Measurements from ENCODE around the gene PLA2R1.

The PLA2R1 gene

DNA sequence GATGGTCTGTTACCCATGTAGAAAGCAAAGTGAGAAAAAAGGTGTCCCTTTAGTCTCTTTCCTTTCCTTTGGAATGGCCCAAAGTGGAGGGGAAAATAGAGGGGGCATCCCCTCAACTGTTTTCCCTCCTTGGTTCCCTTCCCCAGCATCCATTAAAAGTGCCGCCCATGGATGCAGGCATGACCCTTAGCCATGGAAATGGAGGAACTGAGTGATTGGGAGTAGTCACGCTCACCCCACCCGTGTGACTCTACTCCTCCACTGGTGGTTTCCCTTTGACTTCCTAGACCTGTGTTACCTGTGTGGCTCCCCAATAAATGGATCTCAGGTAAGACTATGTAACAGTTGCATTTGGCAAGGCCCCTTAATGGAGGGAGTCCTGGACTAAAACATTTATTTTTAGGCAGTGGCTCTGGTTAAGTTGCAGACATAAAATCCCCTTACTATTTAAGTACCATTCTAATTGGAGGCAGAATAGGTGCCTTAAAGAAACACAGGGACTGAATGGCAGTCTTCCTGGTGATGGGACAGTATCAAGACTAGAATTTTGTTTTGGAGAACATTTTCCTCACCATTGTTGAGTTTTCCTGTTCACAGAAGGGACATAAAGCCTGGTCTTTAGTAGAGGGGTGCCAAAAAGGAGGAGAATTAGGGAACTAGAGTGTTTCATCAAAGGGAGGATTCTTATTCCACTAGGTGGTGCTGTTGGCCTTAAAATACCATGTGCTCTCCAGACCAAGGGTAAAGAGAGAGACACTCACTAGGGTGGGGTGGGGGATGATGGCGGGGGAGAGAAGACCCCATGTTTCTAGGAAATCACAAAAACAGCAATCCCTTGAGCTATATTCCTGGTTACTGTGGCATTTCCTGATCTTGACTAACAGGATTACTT lies 25.7 kb upstream of the PLA2R1 start:
- FAIRE-seq (no peak), DNase-seq (ENCODE audit: insufficient read length) (no peak)
- TF ChIP-seq TAF1 (IDR thresholded peaks at IDR 0.05; ENCODE audit: borderline replicate concordance, low read depth, low read length), result no peak
- TF ChIP-seq POLR2A (IDR thresholded peaks at IDR 0.05; ENCODE audit: low read depth, low read length), result no peak
- TF ChIP-seq POLR2AphosphoS5 (IDR thresholded peaks at IDR 0.05; ENCODE audit: low read depth, low read length), result no peak

DNA sequence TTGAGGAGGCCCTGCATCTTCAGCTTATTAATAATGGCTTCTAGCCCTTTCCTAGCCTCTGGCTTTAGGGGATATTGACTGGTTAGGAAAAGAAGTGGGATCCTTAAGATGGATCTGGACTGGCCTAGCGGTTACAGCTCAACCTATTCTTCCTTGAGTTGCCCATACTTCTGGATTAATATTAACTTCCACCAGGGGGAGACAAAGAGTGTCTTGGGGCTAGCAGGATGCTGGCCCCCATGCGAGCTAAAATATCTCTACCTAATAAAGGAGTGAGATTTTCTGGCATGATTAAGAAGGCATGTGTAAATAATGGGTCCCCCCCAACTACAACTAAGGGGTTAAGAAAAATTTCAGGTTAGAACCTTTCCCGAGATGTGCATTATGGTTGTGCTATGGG lies 23.2 kb upstream of the PLA2R1 start:
- FAIRE-seq (no peak), DNase-seq (ENCODE audit: insufficient read length) (no peak)
- TF ChIP-seq POLR2AphosphoS5 (IDR thresholded peaks at IDR 0.05; ENCODE audit: low read depth, low read length) (no peak), TAF1 (IDR thresholded peaks at IDR 0.05; ENCODE audit: borderline replicate concordance, low read depth, low read length) (no peak), POLR2A (IDR thresholded peaks at IDR 0.05; ENCODE audit: low read depth, low read length) (no peak)

DNA sequence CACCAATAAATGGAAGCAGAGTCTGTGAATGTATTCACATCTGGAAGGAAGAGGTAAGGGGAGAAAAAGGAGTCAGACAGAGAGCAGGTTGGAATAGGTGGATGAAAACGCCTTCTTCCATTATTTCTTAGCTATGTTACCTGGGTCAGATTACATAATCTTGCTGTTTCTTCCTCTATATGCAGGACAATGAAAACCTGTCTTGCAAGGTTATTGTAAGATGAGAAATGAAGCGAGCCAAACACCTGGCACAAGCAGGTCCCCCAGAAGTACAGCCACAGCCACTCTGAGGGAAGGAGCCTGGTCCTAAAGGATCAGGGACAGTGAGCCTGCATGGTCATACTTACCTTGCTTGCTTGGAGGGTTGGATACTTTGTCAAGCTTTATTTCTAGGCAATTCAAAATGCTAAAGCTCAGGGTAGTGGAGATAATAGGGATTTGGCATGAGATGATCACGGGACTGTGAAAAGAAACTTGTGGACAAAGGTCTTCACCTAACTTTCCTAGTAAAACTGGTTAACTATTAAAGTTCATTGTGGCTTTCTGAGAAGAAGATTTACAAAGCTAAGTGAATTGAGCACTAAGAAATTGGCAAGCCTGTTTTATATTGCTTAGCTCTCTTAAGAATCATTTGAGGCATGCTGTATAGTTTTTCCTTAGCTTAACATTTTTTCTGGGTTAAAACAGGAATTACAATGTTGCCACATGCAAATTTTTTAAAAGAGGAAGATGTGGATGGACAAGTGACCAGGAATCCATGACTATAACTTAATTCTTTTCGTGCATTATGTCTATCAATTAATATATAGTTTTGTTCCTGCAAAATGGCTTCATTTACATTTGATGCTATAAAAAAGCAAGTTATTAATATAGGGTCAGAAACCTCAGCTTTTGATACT lies 15.7 kb upstream of the PLA2R1 start:
- DNase-seq (ENCODE audit: insufficient read length), result no peak
- no peak for TF ChIP-seq TAF1 (IDR thresholded peaks at IDR 0.05; ENCODE audit: borderline replicate concordance, low read depth, low read length)
- TF ChIP-seq POLR2A (IDR thresholded peaks at IDR 0.05; ENCODE audit: low read depth, low read length), result no peak
- no peak for TF ChIP-seq POLR2AphosphoS5 (IDR thresholded peaks at IDR 0.05; ENCODE audit: low read depth, low read length)
- FAIRE-seq, result no peak

DNA sequence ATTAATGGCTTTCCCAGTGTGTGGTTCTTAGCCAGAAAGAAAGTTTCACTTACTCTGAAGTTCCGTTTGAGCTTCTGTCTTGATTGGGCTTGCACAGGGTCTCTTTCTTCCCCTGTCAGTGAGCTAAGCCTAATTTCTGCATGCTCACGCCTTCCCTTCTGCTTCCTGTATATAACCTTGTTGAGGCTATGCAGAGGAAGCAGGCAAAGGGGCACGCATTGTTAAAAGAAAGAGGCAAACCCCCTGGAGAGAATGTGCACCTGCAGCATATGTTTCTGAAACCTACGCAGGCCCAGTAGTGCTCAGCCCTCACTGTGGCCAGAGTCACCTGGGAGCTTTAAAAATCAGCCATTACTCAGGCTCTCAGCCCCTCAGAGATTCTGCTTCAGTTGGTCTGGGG lies 14.5 kb upstream of the PLA2R1 start:
- DNase-seq (ENCODE audit: insufficient read length) (no peak), FAIRE-seq (no peak)
- TF ChIP-seq TAF1 (IDR thresholded peaks at IDR 0.05; ENCODE audit: borderline replicate concordance, low read depth, low read length), result no peak
- TF ChIP-seq POLR2A (IDR thresholded peaks at IDR 0.05; ENCODE audit: low read depth, low read length), result no peak
- no peak for TF ChIP-seq POLR2AphosphoS5 (IDR thresholded peaks at IDR 0.05; ENCODE audit: low read depth, low read length)

DNA sequence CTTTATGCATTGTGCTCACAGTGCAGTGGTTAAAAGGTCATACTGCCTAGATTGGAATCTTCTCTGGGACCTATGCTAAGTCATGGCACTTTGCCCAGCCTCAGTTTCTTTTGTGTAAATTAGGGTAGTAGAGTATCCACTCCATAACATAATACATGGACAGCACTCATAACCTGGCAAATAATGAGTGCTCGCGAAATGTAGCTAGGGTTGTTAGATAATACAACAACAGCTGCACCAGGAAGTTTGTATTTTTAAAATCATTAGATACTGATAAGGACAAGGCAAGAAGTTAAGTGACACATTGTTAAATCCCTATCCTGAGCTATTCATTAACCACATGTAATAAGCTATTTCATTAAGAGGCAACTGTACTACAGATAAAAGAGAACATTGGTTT lies 13.8 kb upstream of the PLA2R1 start:
- TF ChIP-seq POLR2A (IDR thresholded peaks at IDR 0.05; ENCODE audit: low read depth, low read length), result no peak
- no peak for TF ChIP-seq POLR2AphosphoS5 (IDR thresholded peaks at IDR 0.05; ENCODE audit: low read depth, low read length)
- no peak for TF ChIP-seq TAF1 (IDR thresholded peaks at IDR 0.05; ENCODE audit: borderline replicate concordance, low read depth, low read length)
- FAIRE-seq (no peak), DNase-seq (ENCODE audit: insufficient read length) (no peak)

DNA sequence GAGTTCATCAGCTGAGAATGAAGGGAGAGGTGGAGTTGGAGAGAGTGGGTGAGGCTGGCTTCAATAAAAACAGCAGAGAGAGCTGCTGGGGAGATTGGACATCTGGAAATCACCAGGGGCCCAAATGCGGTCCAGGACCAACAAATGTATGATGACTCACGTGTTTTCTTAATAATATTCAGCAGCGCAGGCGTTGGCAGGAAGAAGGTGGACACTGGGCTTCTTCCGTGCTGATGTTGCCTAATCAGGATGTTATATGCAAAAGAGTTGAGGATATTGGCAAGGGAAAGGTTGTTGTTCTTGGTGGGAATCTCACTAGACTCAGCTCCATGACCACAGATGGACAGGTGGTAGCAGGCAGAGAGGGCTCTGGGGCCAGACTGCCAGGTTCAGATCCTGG lies 12.8 kb upstream of the PLA2R1 start:
- TF ChIP-seq POLR2AphosphoS5 (IDR thresholded peaks at IDR 0.05; ENCODE audit: low read depth, low read length), result no peak
- TF ChIP-seq POLR2A (IDR thresholded peaks at IDR 0.05; ENCODE audit: low read depth, low read length), result no peak
- TF ChIP-seq TAF1 (IDR thresholded peaks at IDR 0.05; ENCODE audit: borderline replicate concordance, low read depth, low read length), result no peak
- FAIRE-seq (no peak), DNase-seq (ENCODE audit: insufficient read length) (no peak)

DNA sequence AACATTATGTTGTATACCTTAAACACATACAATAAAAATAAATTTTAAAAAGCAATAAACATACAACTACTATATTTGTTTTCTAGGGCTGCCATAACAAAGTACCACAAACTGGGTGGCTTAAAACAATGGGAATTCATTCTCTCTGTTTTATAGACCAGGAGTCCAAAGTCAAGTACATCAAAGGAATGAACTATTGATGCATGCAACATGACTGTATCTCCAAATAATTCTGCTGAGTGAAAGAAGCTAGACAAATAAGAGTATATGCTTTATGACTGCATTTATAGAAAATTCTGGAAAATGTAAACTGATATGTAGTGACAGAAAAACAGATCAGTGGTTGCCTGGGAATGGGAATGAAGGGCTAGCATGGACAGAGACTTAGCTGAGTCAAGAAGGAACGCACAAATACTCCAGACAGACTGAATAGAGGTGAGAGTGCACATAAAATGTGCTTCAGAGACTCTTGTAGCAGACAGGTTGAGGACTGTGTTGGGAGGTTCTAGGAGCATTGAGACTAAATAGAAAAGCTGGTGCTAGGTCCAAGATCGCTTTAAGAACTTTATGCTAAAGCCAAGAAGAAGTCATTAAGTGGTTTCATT lies 11.0 kb upstream of the PLA2R1 start:
- no peak for FAIRE-seq
- no peak for TF ChIP-seq POLR2AphosphoS5 (IDR thresholded peaks at IDR 0.05; ENCODE audit: low read depth, low read length)
- TF ChIP-seq TAF1 (IDR thresholded peaks at IDR 0.05; ENCODE audit: borderline replicate concordance, low read depth, low read length), result no peak
- no peak for TF ChIP-seq POLR2A (IDR thresholded peaks at IDR 0.05; ENCODE audit: low read depth, low read length)
- DNase-seq (ENCODE audit: insufficient read length), result no peak

DNA sequence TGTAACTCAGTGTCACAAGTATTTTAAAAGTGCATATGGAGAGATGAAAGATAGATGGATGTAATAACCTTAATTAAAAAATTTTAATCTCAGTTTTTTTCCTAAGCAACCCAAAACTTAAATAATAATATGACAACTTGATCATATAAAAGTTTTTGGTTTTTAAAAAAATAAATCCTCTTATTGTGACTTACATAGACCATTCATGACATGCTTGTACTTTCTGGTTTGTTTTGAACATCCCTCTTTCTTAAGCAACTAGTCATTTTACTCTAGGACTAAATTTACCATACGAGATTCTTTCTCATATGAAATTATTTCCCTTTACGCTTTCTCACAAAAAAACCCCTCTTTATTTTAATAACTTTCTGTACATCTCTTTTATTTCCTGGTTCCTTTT lies 6.5 kb upstream of the PLA2R1 start:
- no peak for TF ChIP-seq TAF1 (IDR thresholded peaks at IDR 0.05; ENCODE audit: borderline replicate concordance, low read depth, low read length)
- TF ChIP-seq POLR2A (IDR thresholded peaks at IDR 0.05; ENCODE audit: low read depth, low read length), result no peak
- TF ChIP-seq POLR2AphosphoS5 (IDR thresholded peaks at IDR 0.05; ENCODE audit: low read depth, low read length), result no peak
- FAIRE-seq (no peak), DNase-seq (ENCODE audit: insufficient read length) (no peak)

DNA sequence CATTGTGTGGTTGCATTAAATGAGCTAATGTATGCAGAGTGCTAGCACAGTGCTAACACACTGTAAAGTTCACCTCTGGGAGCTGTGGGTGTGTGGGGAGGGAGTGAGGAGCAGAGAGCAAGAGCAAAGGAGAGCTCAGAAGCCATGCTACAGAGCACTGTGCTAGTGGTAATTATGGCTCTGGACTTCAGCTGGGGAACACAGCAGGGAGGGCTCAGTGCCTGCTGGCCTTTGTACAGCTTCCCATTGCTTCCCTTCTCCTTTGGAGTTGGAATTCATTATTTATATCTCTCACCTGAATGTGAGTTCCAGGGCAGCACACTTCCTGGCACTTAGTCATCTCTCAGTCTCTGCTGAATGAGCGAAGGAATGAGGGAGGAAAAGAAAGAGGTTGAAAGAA lies 2.5 kb upstream of the PLA2R1 start:
- no peak for FAIRE-seq
- DNase-seq (ENCODE audit: insufficient read length), result no peak
- TF ChIP-seq POLR2AphosphoS5 (IDR thresholded peaks at IDR 0.05; ENCODE audit: low read depth, low read length) (no peak), POLR2A (IDR thresholded peaks at IDR 0.05; ENCODE audit: low read depth, low read length) (no peak), TAF1 (IDR thresholded peaks at IDR 0.05; ENCODE audit: borderline replicate concordance, low read depth, low read length) (no peak)

DNA sequence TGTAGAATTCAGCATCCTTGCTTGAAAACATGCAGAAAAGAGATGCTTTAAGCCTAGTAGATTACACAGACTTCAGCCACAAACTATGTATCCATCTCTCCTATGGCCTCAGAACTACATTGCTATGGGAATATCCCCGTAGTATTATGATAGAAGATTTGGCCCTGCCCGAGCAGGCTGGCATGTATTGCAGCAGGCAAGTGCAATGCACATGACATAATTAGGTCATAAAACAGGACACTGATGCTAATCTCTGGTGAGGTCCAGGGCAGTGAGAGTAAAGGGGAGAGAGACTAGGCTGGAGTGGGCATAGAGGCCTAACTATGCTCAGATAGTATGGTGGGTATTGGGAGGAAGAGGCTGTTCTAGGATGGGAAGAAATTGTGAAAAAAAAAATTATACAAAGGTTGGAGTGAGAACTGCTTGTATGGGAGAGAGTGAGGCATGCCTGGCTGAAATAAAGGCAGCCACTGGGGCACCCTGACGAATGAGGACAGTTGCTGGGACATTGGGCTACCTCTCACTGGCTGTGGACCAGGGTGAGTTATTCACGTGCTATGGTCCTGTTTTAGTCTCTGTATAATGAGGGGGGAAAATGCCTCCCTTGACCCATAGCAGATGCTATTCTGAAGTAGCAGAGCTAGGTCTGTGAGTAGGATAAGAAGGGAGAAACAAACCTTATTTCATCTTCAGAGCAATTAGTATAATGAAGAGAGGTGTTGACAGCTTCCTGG lies 1.6 kb upstream of the PLA2R1 start:
- FAIRE-seq (no peak), DNase-seq (ENCODE audit: insufficient read length) (no peak)
- TF ChIP-seq POLR2A (IDR thresholded peaks at IDR 0.05; ENCODE audit: low read depth, low read length) (no peak), TAF1 (IDR thresholded peaks at IDR 0.05; ENCODE audit: borderline replicate concordance, low read depth, low read length) (no peak), POLR2AphosphoS5 (IDR thresholded peaks at IDR 0.05; ENCODE audit: low read depth, low read length) (no peak)

DNA sequence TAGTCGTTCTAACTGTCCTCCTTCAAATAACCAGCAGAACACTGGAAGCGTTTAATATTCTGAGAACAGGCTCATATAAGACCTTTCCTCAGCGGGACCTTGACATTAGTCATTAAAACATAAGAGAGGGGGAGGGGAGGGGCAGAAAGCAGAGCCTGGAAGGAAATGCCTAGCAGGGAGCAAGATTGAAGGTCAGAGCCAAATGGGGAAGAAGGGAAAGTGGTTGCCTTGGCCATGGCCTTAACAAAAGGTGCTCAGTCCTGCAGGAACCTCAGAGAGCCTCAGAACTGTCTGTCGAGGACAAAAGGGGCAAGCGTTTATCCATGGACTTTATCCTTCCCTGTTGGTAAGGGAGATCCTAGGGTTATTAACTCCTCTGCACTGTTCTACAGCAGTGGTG lies 856 bp upstream of the PLA2R1 start:
- TF ChIP-seq POLR2AphosphoS5 (IDR thresholded peaks at IDR 0.05; ENCODE audit: low read depth, low read length) (no peak), POLR2A (IDR thresholded peaks at IDR 0.05; ENCODE audit: low read depth, low read length) (no peak), TAF1 (IDR thresholded peaks at IDR 0.05; ENCODE audit: borderline replicate concordance, low read depth, low read length) (no peak)
- no peak for FAIRE-seq

More for the DNA sequence above, 856 bp upstream of the PLA2R1 start:
- DNase-seq (ENCODE audit: insufficient read length), result no peak

All from GM12892 (cell line).